Measurements from ENCODE around the gene CLIC6.
"Not testable (repeated sequence)": the region's sequence is repeated elsewhere in the genome, so short reads cannot be mapped to it uniquely, and the experiment has no call there.

The CLIC6 gene

DNA sequence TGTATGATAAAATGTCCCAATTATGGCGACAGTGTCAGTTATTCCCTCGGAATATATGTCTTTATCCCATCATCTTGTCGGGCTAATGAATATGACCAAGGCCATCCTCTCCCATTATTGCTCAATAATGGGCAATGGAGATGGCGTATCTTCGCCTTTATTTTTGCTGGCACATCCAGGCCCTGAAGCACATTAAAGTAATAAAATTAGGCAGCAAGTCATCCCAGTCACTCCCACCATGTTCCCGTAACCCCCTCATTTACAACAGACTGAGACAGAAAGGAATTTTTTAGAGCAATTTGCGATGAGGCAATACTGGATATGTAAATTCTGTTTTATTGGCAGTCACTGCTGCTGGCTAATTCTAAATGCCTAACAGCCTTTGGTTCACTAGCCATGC lies 35.3 kb downstream of the CLIC6 start:
- no peaks in the 10 kb centered on the region for H3K9me3 ChIP-seq (ENCODE audit: control insufficient read depth, low read length)
- WGBS, 2 experiments (ENCODE audit: insufficient coverage in 2 of 2): 92 to 98% methylated on average over 5 of the region's 7 CpGs
- no peaks in the 10 kb centered on the region for H3K36me3 ChIP-seq (ENCODE audit: control insufficient read depth, insufficient read depth, low read length)
- H3K4me1 ChIP-seq (ENCODE audit: control insufficient read depth, insufficient read depth, low read length, poor library complexity, severe bottlenecking): no peaks in the 10 kb centered on the region
- H3K4me3 ChIP-seq (ENCODE audit: extremely low read depth, insufficient read depth, low read length, poor library complexity, severe bottlenecking): no peak overlapping the region
- H3K27ac ChIP-seq (ENCODE audit: low read depth, low read length, severe bottlenecking): no peak overlapping the region

DNA sequence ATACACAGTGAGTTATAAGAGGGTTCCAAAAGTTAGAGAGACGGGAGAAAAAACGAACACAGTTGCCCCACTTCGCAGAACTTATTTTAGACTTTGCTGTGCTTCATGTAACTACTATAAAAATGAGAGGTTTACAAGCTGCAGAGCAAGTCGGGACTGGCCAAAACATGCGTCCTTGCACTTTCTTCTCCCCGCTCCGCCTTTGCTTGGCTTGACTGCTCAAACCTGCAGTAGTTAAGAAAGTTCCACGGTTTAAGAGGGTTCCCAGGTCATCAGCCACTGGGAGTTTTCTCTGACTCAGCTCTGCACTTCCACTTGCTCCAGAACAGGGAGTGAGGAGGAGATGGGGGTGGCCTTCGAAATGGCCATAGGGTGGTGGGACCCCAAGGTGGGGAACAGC lies 36.2 kb downstream of the CLIC6 start:
- Histone ChIP-seq H3K4me3 (ENCODE audit: extremely low read depth, insufficient read depth, low read length, poor library complexity, severe bottlenecking) (no peak overlapping the region), H3K27ac (ENCODE audit: low read depth, low read length, severe bottlenecking) (no peak overlapping the region), H3K4me1 (ENCODE audit: control insufficient read depth, insufficient read depth, low read length, poor library complexity, severe bottlenecking) (no peaks in the 10 kb centered on the region), H3K36me3 (ENCODE audit: control insufficient read depth, insufficient read depth, low read length) (no peaks in the 10 kb centered on the region), H3K9me3 (ENCODE audit: control insufficient read depth, low read length) (no peaks in the 10 kb centered on the region)
- WGBS, 2 experiments (ENCODE audit: insufficient coverage in 2 of 2): 91 to 98% methylated on average over 8 of the region's 9 CpGs

DNA sequence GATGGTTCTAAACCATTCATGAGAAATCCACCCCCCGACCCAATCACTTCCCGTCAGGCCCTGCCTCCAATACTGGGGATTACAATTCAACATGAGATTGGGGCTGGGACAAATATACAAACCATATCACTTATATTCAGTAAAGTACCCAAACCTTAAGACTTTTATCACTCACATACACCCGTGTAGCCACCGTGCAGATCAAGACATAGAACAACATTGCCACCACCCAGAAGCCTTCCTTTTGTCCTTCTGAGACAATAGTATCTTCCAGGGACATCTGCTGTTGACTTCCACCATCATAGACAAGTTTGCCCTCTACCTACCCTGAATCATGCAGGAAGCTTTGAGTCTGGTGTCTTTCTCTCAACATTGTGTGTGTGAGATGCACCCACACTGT lies 37.5 kb downstream of the CLIC6 start:
- WGBS, 2 experiments (ENCODE audit: insufficient coverage in 2 of 2): 83 to 90% methylated on average over 2 to 4 of the region's 4 CpGs
- Histone ChIP-seq H3K9me3 (ENCODE audit: control insufficient read depth, low read length) (no peaks in the 10 kb centered on the region), H3K27ac (ENCODE audit: low read depth, low read length, severe bottlenecking) (no peak overlapping the region), H3K4me1 (ENCODE audit: control insufficient read depth, insufficient read depth, low read length, poor library complexity, severe bottlenecking) (no peaks in the 10 kb centered on the region), H3K36me3 (ENCODE audit: control insufficient read depth, insufficient read depth, low read length) (no peaks in the 10 kb centered on the region), H3K4me3 (ENCODE audit: extremely low read depth, insufficient read depth, low read length, poor library complexity, severe bottlenecking) (no peak overlapping the region)

DNA sequence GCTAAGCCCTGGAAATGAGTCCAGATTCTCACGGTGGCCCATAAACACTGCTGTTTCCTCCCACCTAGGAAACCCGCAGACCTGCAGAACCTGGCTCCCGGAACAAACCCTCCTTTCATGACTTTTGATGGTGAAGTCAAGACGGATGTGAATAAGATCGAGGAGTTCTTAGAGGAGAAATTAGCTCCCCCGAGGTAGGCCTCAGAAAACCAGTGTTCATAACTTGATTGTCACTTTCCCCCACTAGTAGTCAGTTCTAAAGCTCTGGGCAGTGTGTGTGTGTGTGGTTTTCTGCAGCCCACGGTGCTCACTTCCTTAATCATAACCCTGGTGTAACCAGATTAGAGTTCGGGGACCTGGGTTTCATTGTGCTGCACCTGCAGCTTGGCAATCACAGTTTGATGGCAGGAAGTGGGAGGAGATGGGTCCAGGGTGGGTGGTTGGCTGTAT lies 39.1 kb downstream of the CLIC6 start:
- Histone ChIP-seq H3K4me3 (ENCODE audit: extremely low read depth, insufficient read depth, low read length, poor library complexity, severe bottlenecking) (no peak overlapping the region), H3K9me3 (ENCODE audit: control insufficient read depth, low read length) (no peaks in the 10 kb centered on the region), H3K36me3 (ENCODE audit: control insufficient read depth, insufficient read depth, low read length) (no peaks in the 10 kb centered on the region), H3K27ac (ENCODE audit: low read depth, low read length, severe bottlenecking) (no peak overlapping the region), H3K4me1 (ENCODE audit: control insufficient read depth, insufficient read depth, low read length, poor library complexity, severe bottlenecking) (no peaks in the 10 kb centered on the region)
- WGBS, 2 experiments (ENCODE audit: insufficient coverage in 2 of 2): 100% methylated on average over 1 to 4 of the region's 8 CpGs

DNA sequence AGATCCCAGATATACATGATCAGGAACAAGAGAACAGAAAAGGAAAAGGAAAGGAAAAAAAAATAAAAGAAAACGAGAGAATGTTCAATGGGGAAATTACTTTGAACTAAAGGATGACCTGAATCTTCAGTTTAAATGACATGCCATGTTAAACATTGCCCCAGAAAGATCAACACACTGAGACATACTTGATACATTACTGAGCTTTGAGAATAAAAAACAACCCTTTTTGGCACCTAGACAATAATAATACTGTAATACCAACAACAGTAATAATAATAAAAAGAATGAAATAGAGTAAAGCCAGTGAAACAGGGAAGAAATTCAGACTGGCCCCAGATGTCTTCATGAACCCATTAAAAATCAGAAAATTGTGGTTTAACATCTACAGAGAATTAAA lies 44.8 kb downstream of the CLIC6 start:
- Histone ChIP-seq H3K36me3 (ENCODE audit: control insufficient read depth, insufficient read depth, low read length) (no peaks in the 10 kb centered on the region), H3K4me3 (ENCODE audit: extremely low read depth, insufficient read depth, low read length, poor library complexity, severe bottlenecking) (no peak overlapping the region), H3K27ac (ENCODE audit: low read depth, low read length, severe bottlenecking) (no peak overlapping the region), H3K4me1 (ENCODE audit: control insufficient read depth, insufficient read depth, low read length, poor library complexity, severe bottlenecking) (peaks cover 11% of the 10 kb centered on the region), H3K9me3 (ENCODE audit: control insufficient read depth, low read length) (no peaks in the 10 kb centered on the region)
- 83% methylated on average over 1 of the region's 1 CpG; no CpG with 5 or more reads in 1 of the 2 experiments for WGBS, 2 experiments (ENCODE audit: insufficient coverage in 2 of 2)

DNA sequence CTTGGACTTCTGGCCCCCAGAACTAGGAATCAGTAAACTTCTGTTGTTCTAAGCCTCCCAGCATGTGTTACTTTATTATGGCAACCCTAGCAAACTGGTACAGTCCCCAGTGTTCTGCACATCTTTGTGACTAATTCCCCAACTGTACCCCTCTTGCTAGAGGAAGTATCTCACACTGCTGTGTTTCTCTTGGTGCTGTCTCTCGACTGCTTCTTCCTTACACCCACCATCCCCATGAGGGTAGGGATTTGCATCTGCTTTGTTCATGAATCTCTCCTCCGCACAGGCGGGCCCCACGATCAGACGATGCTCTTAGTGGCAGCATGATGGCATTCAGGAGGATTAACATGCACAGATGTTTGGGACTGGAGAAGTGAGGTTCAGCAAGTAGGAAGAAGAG lies 46.7 kb downstream of the CLIC6 start:
- Histone ChIP-seq H3K36me3 (ENCODE audit: control insufficient read depth, insufficient read depth, low read length) (no peaks in the 10 kb centered on the region), H3K4me3 (ENCODE audit: extremely low read depth, insufficient read depth, low read length, poor library complexity, severe bottlenecking) (no peak overlapping the region), H3K9me3 (ENCODE audit: control insufficient read depth, low read length) (no peaks in the 10 kb centered on the region), H3K27ac (ENCODE audit: low read depth, low read length, severe bottlenecking) (no peak overlapping the region), H3K4me1 (ENCODE audit: control insufficient read depth, insufficient read depth, low read length, poor library complexity, severe bottlenecking) (peaks cover 11% of the 10 kb centered on the region)
- WGBS, 2 experiments (ENCODE audit: insufficient coverage in 2 of 2): 96 to 100% methylated on average over 2 to 5 of the region's 5 CpGs

DNA sequence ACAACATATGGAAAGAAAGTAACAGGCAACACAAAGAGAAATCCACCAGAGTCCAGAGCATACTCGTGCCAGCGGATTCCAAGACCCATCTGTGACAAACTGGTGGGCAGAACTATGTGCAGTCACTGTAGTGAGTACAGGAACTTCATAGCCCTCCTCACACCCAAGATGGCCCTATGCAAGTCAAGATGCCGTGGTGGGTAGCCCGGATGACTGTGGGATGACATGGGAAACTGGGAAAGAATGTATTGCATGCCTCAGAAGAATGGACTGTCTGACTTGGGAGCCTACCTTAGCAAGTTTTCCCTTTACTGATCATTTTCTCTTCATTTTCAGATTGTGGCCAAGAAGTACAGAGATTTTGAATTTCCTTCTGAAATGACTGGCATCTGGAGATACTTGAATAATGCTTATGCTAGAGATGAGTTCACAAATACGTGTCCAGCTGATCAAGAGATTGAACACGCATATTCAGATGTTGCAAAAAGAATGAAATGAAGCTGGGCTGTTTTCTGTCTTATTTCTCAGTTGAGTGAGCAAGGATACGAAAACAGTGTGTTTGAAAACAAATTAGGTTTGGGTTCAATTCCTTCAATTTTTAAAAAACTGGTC lies 47.3 kb downstream of the CLIC6 start:
- H3K36me3 ChIP-seq (ENCODE audit: control insufficient read depth, insufficient read depth, low read length): no peaks in the 10 kb centered on the region
- 88 to 95% methylated on average over 5 to 6 of the region's 7 CpGs for WGBS, 2 experiments (ENCODE audit: insufficient coverage in 2 of 2)
- no peak overlapping the region for H3K27ac ChIP-seq (ENCODE audit: low read depth, low read length, severe bottlenecking)
- peaks cover 11% of the 10 kb centered on the region for H3K4me1 ChIP-seq (ENCODE audit: control insufficient read depth, insufficient read depth, low read length, poor library complexity, severe bottlenecking)
- no peaks in the 10 kb centered on the region for H3K9me3 ChIP-seq (ENCODE audit: control insufficient read depth, low read length)
- H3K4me3 ChIP-seq (ENCODE audit: extremely low read depth, insufficient read depth, low read length, poor library complexity, severe bottlenecking): no peak overlapping the region

DNA sequence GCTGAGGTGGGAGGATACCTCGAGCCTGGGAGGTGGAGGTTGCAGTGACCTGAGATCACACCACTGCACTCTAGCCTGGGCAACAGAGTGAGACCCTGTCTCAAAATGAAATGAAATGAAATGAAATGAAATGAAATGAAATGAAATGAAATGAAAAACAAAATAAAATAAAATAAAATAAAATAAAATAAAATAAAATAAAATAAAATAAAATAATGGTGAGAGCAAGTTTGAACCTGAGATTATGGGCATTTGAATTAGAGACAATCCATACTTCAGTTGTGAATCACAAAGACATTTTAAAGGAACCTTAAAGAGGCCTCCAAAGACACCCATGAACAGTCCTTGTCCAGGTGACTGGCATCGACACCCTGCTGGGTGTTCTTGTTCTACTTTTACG lies 49.7 kb downstream of the CLIC6 start:
- H3K4me3 ChIP-seq (ENCODE audit: extremely low read depth, insufficient read depth, low read length, poor library complexity, severe bottlenecking); H3K9me3 ChIP-seq (ENCODE audit: control insufficient read depth, low read length); H3K36me3 ChIP-seq (ENCODE audit: control insufficient read depth, insufficient read depth, low read length); H3K27ac ChIP-seq (ENCODE audit: low read depth, low read length, severe bottlenecking): not testable (repeated sequence)
- 92 to 100% methylated on average over 1 to 2 of the region's 3 CpGs for WGBS, 2 experiments (ENCODE audit: insufficient coverage in 2 of 2)
- H3K4me1 ChIP-seq (ENCODE audit: control insufficient read depth, insufficient read depth, low read length, poor library complexity, severe bottlenecking): peaks cover 11% of the 10 kb centered on the region

DNA sequence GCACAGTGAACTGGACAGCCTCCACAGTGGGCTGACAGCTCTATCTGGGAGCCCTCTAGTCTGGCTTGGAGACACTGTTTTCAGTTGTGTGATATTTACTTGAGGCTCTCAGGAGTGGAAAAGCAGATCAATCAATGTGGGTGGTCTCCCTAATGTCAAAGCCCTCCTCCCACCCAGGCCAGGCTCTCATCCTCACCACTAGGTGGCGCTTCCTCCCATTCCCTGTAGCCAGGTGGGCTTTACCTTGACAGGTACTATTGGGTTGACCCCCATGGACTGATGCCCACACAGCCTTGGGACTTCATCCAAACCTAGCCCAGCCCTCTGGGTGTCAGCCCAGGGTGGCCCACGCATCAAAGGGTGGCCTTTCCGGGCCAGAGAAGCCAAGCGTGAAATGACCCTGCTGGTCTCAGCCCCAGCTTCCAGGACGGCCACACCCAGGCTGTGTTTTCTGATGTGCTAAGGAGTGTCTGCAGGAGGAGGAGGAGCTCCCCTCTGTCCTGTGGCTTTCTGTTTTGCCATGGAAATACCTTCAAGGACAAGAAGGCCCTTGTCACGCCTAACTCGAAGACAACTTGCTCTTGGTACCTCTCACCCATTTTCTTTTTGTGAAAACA lies 54.0 kb downstream of the CLIC6 start:
- Histone ChIP-seq H3K36me3 (ENCODE audit: control insufficient read depth, insufficient read depth, low read length) (no peaks in the 10 kb centered on the region), H3K27ac (ENCODE audit: low read depth, low read length, severe bottlenecking) (no peak overlapping the region), H3K4me3 (ENCODE audit: extremely low read depth, insufficient read depth, low read length, poor library complexity, severe bottlenecking) (no peak overlapping the region), H3K9me3 (ENCODE audit: control insufficient read depth, low read length) (no peaks in the 10 kb centered on the region), H3K4me1 (ENCODE audit: control insufficient read depth, insufficient read depth, low read length, poor library complexity, severe bottlenecking) (peaks cover 11% of the 10 kb centered on the region)
- 53 to 93% methylated on average over 3 to 5 of the region's 7 CpGs for WGBS, 2 experiments (ENCODE audit: insufficient coverage in 2 of 2)

DNA sequence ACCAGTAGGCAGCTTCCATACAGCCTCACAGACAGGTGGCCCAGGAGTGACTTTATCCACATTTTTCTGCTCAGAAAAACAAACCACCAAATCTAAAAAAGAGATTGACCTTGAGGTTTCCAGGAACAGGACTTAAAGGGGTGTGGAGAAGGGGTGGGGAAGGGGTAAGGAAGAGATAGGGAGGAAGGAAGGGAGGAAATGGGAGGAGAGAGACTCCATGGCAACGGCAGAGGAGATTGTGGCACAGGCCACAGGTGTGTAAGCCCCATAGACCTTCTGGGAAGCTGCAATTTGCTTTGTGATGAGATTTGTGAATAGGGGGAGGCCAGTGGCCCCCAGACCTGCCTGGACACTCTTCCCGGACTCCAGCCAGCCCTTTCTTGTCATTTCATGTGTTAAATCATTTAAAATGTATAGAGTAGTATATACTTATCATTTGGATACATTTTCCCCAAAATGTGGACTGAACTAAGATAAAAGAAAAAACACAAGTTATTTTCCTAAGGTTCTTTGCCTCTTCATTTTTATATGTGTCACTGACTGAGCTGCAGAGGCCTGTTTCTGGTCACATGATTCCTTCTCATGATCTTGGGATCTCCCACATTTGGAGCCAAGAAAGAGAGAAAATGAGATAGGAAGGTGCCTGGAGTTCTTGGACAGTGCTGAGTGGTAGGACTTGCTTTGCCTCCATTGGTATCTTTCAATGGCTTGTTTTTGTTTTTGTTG lies 55.5 kb downstream of the CLIC6 start:
- H3K4me3 ChIP-seq (ENCODE audit: extremely low read depth, insufficient read depth, low read length, poor library complexity, severe bottlenecking): no peak overlapping the region

DNA sequence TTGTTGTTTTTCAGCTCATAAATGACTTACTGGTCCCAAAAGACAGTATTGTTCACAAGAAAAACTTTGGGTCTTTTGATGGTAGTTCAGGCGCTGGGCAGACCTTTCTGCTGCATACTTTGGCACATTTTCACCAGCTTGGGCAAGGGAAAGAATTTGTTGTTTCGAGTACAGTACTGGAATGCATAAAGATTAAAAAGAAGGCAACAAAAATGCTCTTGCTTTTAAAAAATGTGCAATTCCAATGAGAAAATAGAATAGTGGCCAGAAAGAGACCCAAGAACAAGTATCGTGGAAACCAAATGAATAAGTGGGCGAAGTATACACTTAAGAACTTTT lies 56.0 kb downstream of the CLIC6 start:
- H3K4me3 ChIP-seq (ENCODE audit: extremely low read depth, insufficient read depth, low read length, poor library complexity, severe bottlenecking): no peak overlapping the region
- peaks cover 11% of the 10 kb centered on the region for H3K4me1 ChIP-seq (ENCODE audit: control insufficient read depth, insufficient read depth, low read length, poor library complexity, severe bottlenecking)
- 92 to 96% methylated on average over 4 of the region's 4 CpGs for WGBS, 2 experiments (ENCODE audit: insufficient coverage in 2 of 2)

More for the DNA sequence above, 55.5 kb downstream of the CLIC6 start:
- no peak overlapping the region for H3K27ac ChIP-seq (ENCODE audit: low read depth, low read length, severe bottlenecking)
- 86% methylated on average over 1 of the region's 2 CpGs; no CpG with 5 or more reads in 1 of the 2 experiments for WGBS, 2 experiments (ENCODE audit: insufficient coverage in 2 of 2)
- H3K4me1 ChIP-seq (ENCODE audit: control insufficient read depth, insufficient read depth, low read length, poor library complexity, severe bottlenecking): peaks cover 11% of the 10 kb centered on the region
- no peaks in the 10 kb centered on the region for H3K36me3 ChIP-seq (ENCODE audit: control insufficient read depth, insufficient read depth, low read length)
- H3K9me3 ChIP-seq (ENCODE audit: control insufficient read depth, low read length): no peaks in the 10 kb centered on the region

More for the DNA sequence above, 56.0 kb downstream of the CLIC6 start:
- Histone ChIP-seq H3K27ac (ENCODE audit: low read depth, low read length, severe bottlenecking) (no peak overlapping the region), H3K9me3 (ENCODE audit: control insufficient read depth, low read length) (no peaks in the 10 kb centered on the region), H3K36me3 (ENCODE audit: control insufficient read depth, insufficient read depth, low read length) (no peaks in the 10 kb centered on the region)
